SK-N-SH (cell line): ENCODE measurements around the gene GOLGA8Q. TPM values are rescaled to one million over a fixed set of nuclear protein-coding genes. Genes with fewer than 3 reads are reported as not detected.
"Not testable (repeated sequence)": the region's sequence is repeated elsewhere in the genome, so short reads cannot be mapped to it uniquely, and the experiment has no call there.

Experiments
- CTCF ChIA-PET: fragments of 300-600, 350-600 bp; formaldehyde crosslinking; extraction: SDS; loops from one replicate; lab custom pipeline; 2021; lab: Yijun Ruan, JAX
- POLR2A ChIA-PET: fragments of 350-600 bp; sonication (Branson Sonifier 250); formaldehyde crosslinking; extraction: SDS; loops from one replicate; lab custom pipeline; 2020; ENCODE audit warnings: antibody characterized with exemption, inconsistent platforms; lab: Yijun Ruan, JAX
- DNase-seq: peaks from one replicate; pipeline ENCODE4 v3.0.0; 2012
- H2AFZ ChIP-seq: fragments of 200-600 bp; sonication (generic); 2 replicates; pipeline ENCODE4 v1.8.1; 2016; ENCODE audit warnings: antibody characterized with exemption, mild to moderate bottlenecking, low read depth
- H3F3A ChIP-seq: fragments of 200-600 bp; sonication (generic); replicated peaks from 2 replicates; pipeline ENCODE3; 2016; ENCODE audit warnings: antibody characterized with exemption, mild to moderate bottlenecking; ENCODE audit not compliant: insufficient read depth
- H3K27ac ChIP-seq, 2 experiments: fragments of 200-500 bp in 1 of 2; fragments of 200-600 bp in 1 of 2; sonication (Bioruptor generic) in 1 of 2; sonication (generic), shearing (Covaris generic) in 1 of 2; 2 replicates each; pipeline versions ENCODE4 v1.5.1 to v1.6.1; 2014 to 2016; ENCODE audit warnings: low read depth in 2 of 2, inconsistent platforms in 1 of 2, low read length in 1 of 2, mild to moderate bottlenecking in 1 of 2, mixed read lengths in 1 of 2
- H3K27me3 ChIP-seq: fragments of 200-600 bp; sonication (generic), shearing (Covaris generic); 2 replicates; pipeline ENCODE4 v1.6.1; 2016; ENCODE audit warnings: mixed run types; ENCODE audit not compliant: insufficient read depth
- H3K36me3 ChIP-seq, 2 experiments: fragments of 200-500 bp in 1 of 2; fragments of 200-600 bp in 1 of 2; sonication (Bioruptor generic) in 1 of 2; sonication (generic) in 1 of 2; replicated peaks in 1 of 2; 2 replicates each; pipeline versions ENCODE3 to v1.5.1; 2014 to 2016; ENCODE audit warnings: low read length in 1 of 2, mild to moderate bottlenecking in 1 of 2; ENCODE audit not compliant: insufficient read depth in 2 of 2, control insufficient read depth in 1 of 2
- H3K4me1 ChIP-seq, 2 experiments: fragments of 200-500 bp in 1 of 2; fragments of 200-600 bp in 1 of 2; sonication (Bioruptor generic) in 1 of 2; sonication (generic), shearing (Covaris generic) in 1 of 2; 2 replicates each; pipeline versions ENCODE4 v1.5.1 to v1.6.1; 2014 to 2016; ENCODE audit warnings: low read depth in 1 of 2, low read length in 1 of 2, mixed run types in 1 of 2; ENCODE audit not compliant: insufficient read depth in 2 of 2, control insufficient read depth in 1 of 2
- H3K4me2 ChIP-seq: fragments of 200-600 bp; sonication (generic), shearing (Covaris generic); 2 replicates; pipeline ENCODE4 v1.6.1; 2017; ENCODE audit warnings: mixed run types
- H3K4me3 ChIP-seq, 2 experiments: fragments of 200-500 bp in 1 of 2; fragments of 200-600 bp in 1 of 2; sonication (Bioruptor generic) in 1 of 2; sonication (generic), shearing (Covaris generic) in 1 of 2; 2 replicates each; pipeline versions ENCODE4 v1.5.1 to v1.8.1; 2014 to 2016; ENCODE audit warnings: low read depth in 2 of 2, inconsistent platforms in 1 of 2, low read length in 1 of 2, mild to moderate bottlenecking in 1 of 2, mixed read lengths in 1 of 2, moderate library complexity in 1 of 2
- H3K79me2 ChIP-seq: fragments of 200-600 bp; sonication (generic); 2 replicates; pipeline ENCODE4 v1.8.1; 2017; ENCODE audit warnings: mild to moderate bottlenecking; ENCODE audit not compliant: insufficient read depth
- H3K9ac ChIP-seq: fragments of 200-600 bp; sonication (generic); 2 replicates; pipeline ENCODE4 v1.6.1; 2017; ENCODE audit warnings: mixed run types
- H3K9me2 ChIP-seq: fragments of 200-600 bp; sonication (generic); 2 replicates; pipeline ENCODE4 v1.6.1; 2017; ENCODE audit warnings: mixed run types
- H3K9me3 ChIP-seq: fragments of 200-600 bp; sonication (generic); 2 replicates; pipeline ENCODE4 v1.6.1; 2017; ENCODE audit warnings: mixed run types, mild to moderate bottlenecking, moderate library complexity
- H4K20me1 ChIP-seq: fragments of 200-600 bp; sonication (generic); 2 replicates; pipeline ENCODE4 v1.6.1; 2017; ENCODE audit warnings: mild to moderate bottlenecking, mixed run types; ENCODE audit not compliant: insufficient read depth
- CTCF ChIP-seq: fragments of 200-600 bp; sonication (generic); IDR thresholded peaks from 2 replicates; pipeline ENCODE4 v1.6.1; 2017; ENCODE audit warnings: antibody characterized with exemption, mild to moderate bottlenecking, moderate library complexity
- WGBS: methylation state at CpG from one replicate; pipeline ENCODE4 v1.1.6; 2017; ENCODE audit warnings: low lambda C conversion rate; 5-methylcytosine and 5-hydroxymethylcytosine counted together
- polyA plus RNA-seq, 3 experiments: library from polyadenylated mRNA; depleted of rRNA; stranded (reverse); fragments of >200 nt; gene quantifications; 2 replicates each; pipeline ENCODE4 v1.2.3, GENCODE V29; 2012
- small RNA-seq, 7 experiments: library from RNA; depleted of rRNA; stranded (forward); fragments of <200 nt; gene quantifications; one replicate each; pipeline ENCODE3, GENCODE V24; 2012

Gene GOLGA8Q
- polyA plus RNA-seq, 1 of the 3 experiments (the other 2 are of a cell fraction), result 0.28 TPM

GRCh38 chr15:30598953-30599352 lies 47.1 kb downstream of the GOLGA8Q start:
- H3K9me2 ChIP-seq, H3K36me3 ChIP-seq, H3K4me3 ChIP-seq, POLR2A ChIA-PET: not testable (repeated sequence)
- peak; percentile 63 for TF ChIP-seq CTCF
- TF ChIP-seq, all 33 proteins: peak for 1; not testable (repeated sequence) for 32
- H4K20me1 ChIP-seq, H3K4me1 ChIP-seq, H3F3A ChIP-seq, H3K27me3 ChIP-seq, H3K4me2 ChIP-seq, H3K9me3 ChIP-seq, H3K9ac ChIP-seq, H3K27ac ChIP-seq, H2AFZ ChIP-seq, CTCF ChIA-PET, DNase-seq, H3K79me2 ChIP-seq: not testable (repeated sequence)
- 26% methylated on average over 2 of the region's 2 CpGs for WGBS

DNA sequence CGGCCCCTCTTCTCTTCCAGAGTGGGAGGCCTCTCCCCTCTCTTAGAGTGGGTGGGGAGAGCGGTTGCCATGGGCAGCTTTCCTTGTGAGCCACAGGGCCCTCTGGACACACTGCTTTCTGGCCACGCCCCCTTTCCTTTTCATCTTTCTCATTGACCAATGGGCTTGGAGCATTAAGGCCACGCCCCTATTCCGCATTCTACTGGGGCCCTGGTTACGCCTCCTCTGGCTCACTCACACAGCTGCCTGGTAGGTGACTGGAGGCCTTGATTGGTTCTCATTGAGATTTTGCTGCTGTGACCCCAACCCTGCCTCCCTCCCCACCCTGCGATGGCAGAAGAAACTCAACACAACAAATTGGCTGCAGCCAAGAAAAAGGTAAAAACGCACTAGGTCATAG lies 51.9 kb downstream of the GOLGA8Q start, which contains the start of gene GOLGA8H:
TSS of gene GOLGA8H (plus strand) at position 233 of the 400 bp plus-strand sequence. CDS start at position 331, 98 bp downstream.
- H4K20me1 ChIP-seq, POLR2A ChIA-PET, H3K27ac ChIP-seq, H3K36me3 ChIP-seq, H3K4me2 ChIP-seq, H2AFZ ChIP-seq, H3K4me3 ChIP-seq, DNase-seq, H3F3A ChIP-seq, H3K9me2 ChIP-seq, H3K9ac ChIP-seq, CTCF ChIA-PET, H3K4me1 ChIP-seq, H3K79me2 ChIP-seq, H3K9me3 ChIP-seq, H3K27me3 ChIP-seq: not testable (repeated sequence)
- WGBS, result 97% methylated on average over 7 of the region's 8 CpGs

Small RNA genes within 50 kb of the gene (small RNA-seq; reads per million reads assigned to genes)
- gene RF00096 (0 reads per million in 7 experiments), gene RN7SL796P (0 reads per million in 7 experiments)

Other genes with a start within 250 kb of the GOLGA8Q start
- gene CHRFAM7A, start 158.5 kb upstream of the GOLGA8Q start, polyA plus RNA-seq (2012; rRNA removed), result 0.41 and 0.53 TPM in 2 replicates
- gene GOLGA8R, start 137.8 kb upstream of the GOLGA8Q start, polyA plus RNA-seq (2012; rRNA removed), result 0.76 and 0.86 TPM in 2 replicates
- gene GOLGA8H, start 52.0 kb downstream of the GOLGA8Q start, polyA plus RNA-seq (2012; rRNA removed), result 0.86 and 0.89 TPM in 2 replicates